HEK293 (cell line): ENCODE measurements around the gene SLC25A1.

Source experiments
- CTCF ChIA-PET: fragments of 350-600 bp; formaldehyde crosslinking; extraction: SDS; loops from one replicate; lab custom pipeline; 2021; ENCODE audit warnings: antibody characterized with exemption; lab: Yijun Ruan, JAX
- POLR2A ChIA-PET: fragments of 300-600 bp; formaldehyde crosslinking; extraction: SDS; loops from one replicate; lab custom pipeline; 2020; ENCODE audit warnings: antibody characterized with exemption, inconsistent platforms; lab: Yijun Ruan, JAX
- H3K27ac ChIP-seq: fragments of 200-500 bp; sonication (Bioruptor generic); 2 replicates; pipeline ENCODE4 v1.5.1; 2014; ENCODE audit warnings: low read depth, low read length, control low read depth, inconsistent platforms; ENCODE audit errors: extremely low read depth
- H3K36me3 ChIP-seq, 2 experiments: fragments of 200-500 bp in 1 of 2; sonication (Bioruptor generic) in 1 of 2; 1 replicate in 1 of 2; 2 replicates in 1 of 2; pipeline ENCODE4 v1.5.1; 2014 to 2017; ENCODE audit warnings: inconsistent platforms in 2 of 2, low read length in 2 of 2; ENCODE audit not compliant: control insufficient read depth in 2 of 2, insufficient read depth in 1 of 2
- H3K4me1 ChIP-seq: fragments of 200-500 bp; sonication (Bioruptor generic); 2 replicates; pipeline ENCODE4 v1.5.1; 2014; ENCODE audit warnings: mild to moderate bottlenecking, low read length, inconsistent platforms; ENCODE audit not compliant: control insufficient read depth, insufficient read depth
- H3K4me3 ChIP-seq: 2 replicates; pipeline ENCODE4 v1.5.1; 2011; ENCODE audit warnings: low read depth, mild to moderate bottlenecking, control low read depth, low read length, moderate library complexity
- H3K9me3 ChIP-seq: fragments of 200-500 bp; sonication (Bioruptor generic); 2 replicates; pipeline ENCODE4 v1.5.1; 2014; ENCODE audit warnings: low read depth, low read length, inconsistent platforms; ENCODE audit not compliant: control insufficient read depth, insufficient read depth
- GLI4 ChIP-seq: fragments of 450-650 bp; formaldehyde crosslinking; IDR thresholded peaks from 2 replicates; pipeline ENCODE4 v1.5.1; 2016; ENCODE audit warnings: missing biosample characterization, missing genetic modification characterization
- GLIS1 ChIP-seq: fragments of 450-650 bp; formaldehyde crosslinking; IDR thresholded peaks from 2 replicates; pipeline ENCODE4 v1.5.1; 2016; ENCODE audit warnings: missing biosample characterization, missing genetic modification characterization
- KLF17 ChIP-seq: fragments of 450-650 bp; formaldehyde crosslinking; IDR thresholded peaks from 2 replicates; pipeline ENCODE4 v1.5.1; 2016; ENCODE audit warnings: missing biosample characterization, missing genetic modification characterization
- OVOL3 ChIP-seq: fragments of 450-650 bp; formaldehyde crosslinking; IDR thresholded peaks from 2 replicates; pipeline ENCODE4 v1.5.1; 2016; ENCODE audit warnings: missing biosample characterization, missing genetic modification characterization
- PBX3 ChIP-seq: sonication (generic); formaldehyde crosslinking; IDR thresholded peaks from 2 replicates; pipeline ENCODE4 v1.8.1; 2022; ENCODE audit warnings: mild to moderate bottlenecking, moderate library complexity, missing genetic modification reagents
- RBAK ChIP-seq: fragments of 450-650 bp; formaldehyde crosslinking; IDR thresholded peaks from 2 replicates; pipeline ENCODE4 v1.5.1; 2016; ENCODE audit warnings: missing biosample characterization, missing genetic modification characterization
- REST ChIP-seq: fragments of 450-650 bp; formaldehyde crosslinking; IDR thresholded peaks from 2 replicates; pipeline ENCODE4 v1.5.1; 2016; ENCODE audit warnings: missing biosample characterization, missing genetic modification characterization
- ZBTB48 ChIP-seq: fragments of 450-650 bp; formaldehyde crosslinking; IDR thresholded peaks from 2 replicates; pipeline ENCODE4 v1.5.1; 2016; ENCODE audit warnings: missing biosample characterization, missing genetic modification characterization
- ZFHX2 ChIP-seq: fragments of 450-650 bp; formaldehyde crosslinking; conservative IDR thresholded peaks from 2 replicates; pipeline ENCODE4 v1.5.1; 2016; ENCODE audit warnings: missing biosample characterization, missing genetic modification characterization
- ZNF121 ChIP-seq: fragments of 450-650 bp; formaldehyde crosslinking; IDR thresholded peaks from 2 replicates; pipeline ENCODE4 v1.5.1; 2016; ENCODE audit warnings: missing biosample characterization, missing genetic modification characterization
- ZNF175 ChIP-seq: fragments of 450-650 bp; formaldehyde crosslinking; IDR thresholded peaks from 2 replicates; pipeline ENCODE4 v1.5.1; 2016; ENCODE audit warnings: missing biosample characterization, missing genetic modification characterization
- ZNF202 ChIP-seq: fragments of 450-650 bp; formaldehyde crosslinking; IDR thresholded peaks from 2 replicates; pipeline ENCODE4 v1.5.1; 2016; ENCODE audit warnings: missing biosample characterization, missing genetic modification characterization, borderline replicate concordance
- ZNF221 ChIP-seq: fragments of 450-650 bp; formaldehyde crosslinking; IDR thresholded peaks from 2 replicates; pipeline ENCODE4 v1.5.1; 2017; ENCODE audit warnings: missing biosample characterization, missing genetic modification characterization, borderline replicate concordance
- ZNF26 ChIP-seq: fragments of 450-650 bp; formaldehyde crosslinking; IDR thresholded peaks from 2 replicates; pipeline ENCODE4 v1.5.1; 2016; ENCODE audit warnings: missing biosample characterization, missing genetic modification characterization
- ZNF266 ChIP-seq: fragments of 450-650 bp; formaldehyde crosslinking; IDR thresholded peaks from 2 replicates; pipeline ENCODE4 v1.5.1; 2016; ENCODE audit warnings: missing biosample characterization, missing genetic modification characterization, low read depth
- ZNF394 ChIP-seq: fragments of 450-650 bp; formaldehyde crosslinking; IDR thresholded peaks from 2 replicates; pipeline ENCODE4 v1.5.1; 2016; ENCODE audit warnings: missing biosample characterization, missing genetic modification characterization, mild to moderate bottlenecking, moderate library complexity, borderline replicate concordance
- ZNF398 ChIP-seq: fragments of 450-650 bp; formaldehyde crosslinking; IDR thresholded peaks from 2 replicates; pipeline ENCODE4 v1.5.1; 2017; ENCODE audit warnings: missing biosample characterization, missing genetic modification characterization
- ZNF433 ChIP-seq: fragments of 450-650 bp; formaldehyde crosslinking; IDR thresholded peaks from 2 replicates; pipeline ENCODE4 v1.5.1; 2016; ENCODE audit warnings: missing biosample characterization, missing genetic modification characterization, low read depth
- ZNF48 ChIP-seq: fragments of 450-650 bp; formaldehyde crosslinking; IDR thresholded peaks from 2 replicates; pipeline ENCODE4 v1.5.1; 2016; ENCODE audit warnings: missing biosample characterization, missing genetic modification characterization
- ZNF544 ChIP-seq: fragments of 450-650 bp; formaldehyde crosslinking; IDR thresholded peaks from 2 replicates; pipeline ENCODE4 v1.5.0; 2017; ENCODE audit warnings: missing biosample characterization, missing genetic modification characterization
- ZNF76 ChIP-seq: fragments of 450-650 bp; formaldehyde crosslinking; IDR thresholded peaks from 2 replicates; pipeline ENCODE4; 2016; ENCODE audit warnings: low read depth, missing biosample characterization, missing genetic modification characterization, borderline replicate concordance

Gene SLC25A1

GRCh38 chr22:19218541-19219233, 40.2 kb upstream of the SLC25A1 start (continued):
- peak; percentile 71 for TF ChIP-seq REST (tag by site-specific recombination)
- TF ChIP-seq ZNF544 (tag by site-specific recombination), result no peak
- no peak for TF ChIP-seq ZNF76
- TF ChIP-seq ZNF48 (tag by site-specific recombination), result no peak
- TF ChIP-seq ZNF121 (tag by site-specific recombination), result peak; percentile 86
- TF ChIP-seq GLI4 (tag by site-specific recombination), result no peak
- no peak for TF ChIP-seq ZNF398 (tag by site-specific recombination)
- peak; percentile 79; the same call in 1 of the 2 replicates for TF ChIP-seq OVOL3 (tag by site-specific recombination)
- TF ChIP-seq ZNF266 (tag by site-specific recombination), result peak; percentile 96

- POLR2A ChIA-PET, result no interaction called here
Observed at GRCh38 chr22:19216579-19216978, 38.0 kb upstream of the SLC25A1 start.

More at GRCh38 chr22:19216579-19216978, 38.0 kb upstream of the SLC25A1 start:
- H3K9me3 ChIP-seq, result no peaks in the 10 kb centered on the region
- peaks cover 0 to 43% of the 10 kb centered on the region in 2 experiments; a peak in 1 of 3 replicates for H3K36me3 ChIP-seq
- peaks cover 4% of the 10 kb centered on the region; the same call in 1 of the 2 replicates for H3K4me1 ChIP-seq
- H3K4me3 ChIP-seq, result no peak overlapping the region
- CTCF ChIA-PET, result interaction anchor here (0.7 kb wide), 1 partner anchor 140 kb away, joined by 3 read pairs; no protein-coding TSS in a partner anchor
- no peak overlapping the region for H3K27ac ChIP-seq
- TF ChIP-seq ZNF26 (tag by site-specific recombination) (no peak), ZNF433 (no peak), ZFHX2 (tag by site-specific recombination) (no peak), ZBTB48 (no peak), ZNF221 (tag by site-specific recombination) (no peak), ZNF394 (no peak), KLF17 (no peak), GLIS1 (no peak), ZNF175 (no peak), ZNF202 (tag by site-specific recombination) (no peak), PBX3 (CRISPR knock-in tag) (no peak), RBAK (tag by site-specific recombination) (no peak)
